GM18861 (cell line): Measurements from ENCODE around the gene ETV4.

Source experiments
- ATAC-seq: cut with Tn5 transposase; IDR thresholded peaks from one replicate; pipeline ENCODE4 v1.9.1; 2021; ENCODE audit not compliant: unreplicated experiment

Gene ETV4

GRCh38 chr17:43573579-43574321, 27.6 kb upstream of the ETV4 start:
- ATAC-seq, result no peak

- ATAC-seq, result no peak
These were observed 26.3 kb upstream of the ETV4 start for GRCh38 chr17:43572368-43572980.

GRCh38 chr17:43570518-43570928, 24.4 kb upstream of the ETV4 start:
- no peak for ATAC-seq

- no peak for ATAC-seq
These were observed 22.5 kb upstream of the ETV4 start for GRCh38 chr17:43568506-43569082.

GRCh38 chr17:43563600-43564594, 17.8 kb upstream of the ETV4 start:
- no peak for ATAC-seq

GRCh38 chr17:43562679-43563599, 16.8 kb upstream of the ETV4 start:
- ATAC-seq, result no peak

GRCh38 chr17:43560461-43561427, 14.6 kb upstream of the ETV4 start:
- ATAC-seq, result no peak

- ATAC-seq, result no peak
These were observed 13.1 kb upstream of the ETV4 start for GRCh38 chr17:43559161-43559816.

GRCh38 chr17:43558805-43559160, 12.6 kb upstream of the ETV4 start:
- no peak for ATAC-seq

- no peak for ATAC-seq
These were observed 10.2 kb upstream of the ETV4 start for GRCh38 chr17:43556292-43556691.

- no peak for ATAC-seq
These were observed 8.7 kb upstream of the ETV4 start for GRCh38 chr17:43554857-43555256.

GRCh38 chr17:43553573-43553972, 7.4 kb upstream of the ETV4 start:
- ATAC-seq, result no peak

GRCh38 chr17:43552229-43552837, 6.2 kb upstream of the ETV4 start:
- no peak for ATAC-seq

- no peak for ATAC-seq
These were observed 4.6 kb upstream of the ETV4 start for GRCh38 chr17:43550754-43551153.

GRCh38 chr17:43549496-43549895, 3.4 kb upstream of the ETV4 start:
- ATAC-seq, result no peak

- ATAC-seq, result no peak
These were observed 2.7 kb upstream of the ETV4 start for GRCh38 chr17:43548689-43549379.

GRCh38 chr17:43547659-43548256, 1.6 kb upstream of the ETV4 start:
- ATAC-seq, result no peak
